ENCODE results near the gene MAD1L1. TPM values are rescaled to one million over a fixed set of nuclear protein-coding genes. Genes with fewer than 3 reads are reported as not detected.

MAD1L1 gene
- total and polyA plus RNA-seq, 2 of the 8 experiments (the other 6 are each of a cell fraction or from before 2014, with no cell fraction given) = 40.4 to 44.6 TPM

DNA sequence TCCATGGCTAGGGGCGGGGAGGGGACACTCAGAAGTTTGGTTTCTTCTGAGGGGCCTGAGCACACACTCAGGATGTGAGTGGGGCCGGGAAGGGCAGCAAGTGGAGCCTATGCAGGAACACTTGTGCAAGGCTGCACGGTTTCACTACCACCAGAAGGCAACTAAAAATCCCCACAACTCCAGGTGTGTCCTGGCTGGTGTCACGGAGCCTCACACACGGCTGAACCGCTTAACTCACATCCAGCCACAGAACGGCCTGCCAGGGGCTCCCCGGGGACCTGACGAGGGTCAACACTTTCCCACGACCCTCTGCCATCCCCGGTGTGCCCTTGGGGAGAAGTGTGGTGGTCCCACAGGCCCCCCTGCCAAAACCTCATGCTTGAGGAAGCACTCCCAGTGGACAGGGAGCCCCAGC, 388.8 kb downstream of the MAD1L1 start:
- ChIA-PET POLR2A (ENCODE audit: partially characterized antibody) (no interaction called here), CTCF (ENCODE audit: partially characterized antibody) (no interaction called here)
- H2BK20ac ChIP-seq (ENCODE audit: low read length) = no peak overlapping the region
- no peak overlapping the region for H3K4me2 ChIP-seq (ENCODE audit: insufficient read depth in 1 of 2, low read depth in 2 of 2, low read length in 2 of 2)
- no peak overlapping the region for H2AFZ ChIP-seq (ENCODE audit: low read length)
- no peaks in the 10 kb centered on the region for H3K9me3 ChIP-seq (ENCODE audit: insufficient read depth in 2 of 2, low read depth in 1 of 2, low read length in 1 of 2)
- DNase-seq (ENCODE audit: low read depth in 1 of 2, low spot score in 2 of 2) (no peak), FAIRE-seq (no peak)
- no peak overlapping the region for H4K5ac ChIP-seq (ENCODE audit: insufficient read length, low read depth, low read length)
- no peak overlapping the region for H3K4me3 ChIP-seq (ENCODE audit: extremely low read depth in 1 of 4, insufficient read depth in 2 of 4, low read depth in 3 of 4, low read length in 4 of 4)
- no peak overlapping the region for H3K4ac ChIP-seq (replicated peaks; ENCODE audit: insufficient read length, low read depth, low read length)
- no peak overlapping the region for H2AK5ac ChIP-seq (ENCODE audit: low read depth, low read length)
- H3K79me2 ChIP-seq (ENCODE audit: control insufficient read depth in 1 of 2, insufficient read depth in 2 of 2, low read length in 2 of 2) = no peaks in the 10 kb centered on the region
- no peak overlapping the region; the same call in 1 of the 2 replicates for H4K8ac ChIP-seq (ENCODE audit: extremely low read depth, insufficient read depth, low read length)
- WGBS, 2 experiments (ENCODE audit: extremely low coverage in 1 of 2, insufficient coverage in 1 of 2, insufficient read length in 1 of 2, insufficient replicate concordance in 2 of 2, low coverage in 1 of 2, low lambda C conversion rate in 2 of 2, missing lambda C conversion rate in 1 of 2) = 92% methylated on average over 11 of the region's 11 CpGs; no CpG with 5 or more reads in 1 of the 2 experiments
- H3K14ac ChIP-seq (ENCODE audit: insufficient read length) = no peak overlapping the region
- no peak overlapping the region for H4K91ac ChIP-seq (replicated peaks; ENCODE audit: insufficient read length, low read length)
- no peak overlapping the region for H3K18ac ChIP-seq (ENCODE audit: extremely low read depth, low read length)
- H2BK5ac ChIP-seq (ENCODE audit: low read depth, low read length) = no peak overlapping the region
- H3K4me1 ChIP-seq (replicated peaks in 1 of 4; ENCODE audit: control insufficient read depth in 3 of 4, insufficient read depth in 4 of 4, low read length in 3 of 4) = no peaks in the 10 kb centered on the region; a peak in 1 of 7 replicates
- no peak overlapping the region for H3K56ac ChIP-seq (replicated peaks; ENCODE audit: insufficient read length, low read depth, low read length)
- no peaks in the 10 kb centered on the region; a peak in 1 of 8 replicates for H3K36me3 ChIP-seq (ENCODE audit: control insufficient read depth in 2 of 4, insufficient read depth in 4 of 4, low read length in 3 of 4)
- no peak overlapping the region for H2BK12ac ChIP-seq (ENCODE audit: low read depth, low read length)
- H3K27ac ChIP-seq (ENCODE audit: low read depth, low read length) = no peak overlapping the region
- peaks cover 4 to 5% of the 10 kb centered on the region in 2 experiments for H4K20me1 ChIP-seq (replicated peaks in 1 of 2; ENCODE audit: control insufficient read depth in 1 of 2, insufficient read depth in 2 of 2, low read length in 2 of 2)
- no peak overlapping the region for H2BK15ac ChIP-seq (ENCODE audit: low read length)
- H3K27me3 ChIP-seq (replicated peaks in 1 of 4; ENCODE audit: control insufficient read depth in 3 of 4, extremely low read depth in 1 of 4, insufficient read depth in 3 of 4, low read length in 3 of 4) = no peaks in the 10 kb centered on the region
- H3K79me1 ChIP-seq (ENCODE audit: low read depth, low read length) = no peaks in the 10 kb centered on the region; the same call in 1 of the 2 replicates
- no peak overlapping the region for H2BK120ac ChIP-seq (replicated peaks; ENCODE audit: low read depth, low read length)
- H3K23ac ChIP-seq (ENCODE audit: insufficient read length) = no peak overlapping the region
- no peaks in the 10 kb centered on the region for H3K23me2 ChIP-seq (ENCODE audit: low read depth, low read length)
- no peak overlapping the region for H3K9ac ChIP-seq (replicated peaks in 1 of 4; ENCODE audit: extremely low read depth in 1 of 4, low read depth in 3 of 4, low read length in 3 of 4)
- TF ChIP-seq, protein P1, sequence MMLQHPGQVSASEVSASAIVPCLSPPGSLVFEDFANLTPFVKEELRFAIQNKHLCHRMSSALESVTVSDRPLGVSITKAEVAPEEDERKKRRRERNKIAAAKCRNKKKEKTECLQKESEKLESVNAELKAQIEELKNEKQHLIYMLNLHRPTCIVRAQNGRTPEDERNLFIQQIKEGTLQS (IDR thresholded peaks at IDR 0.05; ENCODE audit: insufficient read depth, low read depth, low read length) = no peak
- no peak for TF ChIP-seq RAD21 (IDR thresholded peaks at IDR 0.05 in 1 of 2, conservative IDR thresholded peaks at IDR 0.05 in 1 of 2; ENCODE audit: low read depth in 2 of 2, low read length in 2 of 2)
- TF ChIP-seq SRF (IDR thresholded peaks at IDR 0.05; ENCODE audit: low read depth, low read length) = no peak
- TF ChIP-seq, protein P2, sequence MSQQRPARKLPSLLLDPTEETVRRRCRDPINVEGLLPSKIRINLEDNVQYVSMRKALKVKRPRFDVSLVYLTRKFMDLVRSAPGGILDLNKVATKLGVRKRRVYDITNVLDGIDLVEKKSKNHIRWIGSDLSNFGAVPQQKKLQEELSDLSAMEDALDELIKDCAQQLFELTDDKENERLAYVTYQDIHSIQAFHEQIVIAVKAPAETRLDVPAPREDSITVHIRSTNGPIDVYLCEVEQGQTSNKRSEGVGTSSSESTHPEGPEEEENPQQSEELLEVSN (IDR thresholded peaks at IDR 0.05) = no peak
- no peak for TF ChIP-seq CBX5 (IDR thresholded peaks at IDR 0.05; ENCODE audit: low read depth, low read length)
- TF ChIP-seq JUND (IDR thresholded peaks at IDR 0.05; ENCODE audit: low read length) = no peak
- no peak for TF ChIP-seq TCF12 (IDR thresholded peaks at IDR 0.05; ENCODE audit: low read depth, low read length)
- no peak for TF ChIP-seq KDM1A (IDR thresholded peaks at IDR 0.05; ENCODE audit: borderline replicate concordance, low read length)
